ENCODE data around the gene MYO9B. TPM values are rescaled to one million over a fixed set of nuclear protein-coding genes. Genes with fewer than 3 reads are reported as not detected.

Gene MYO9B
- polyA plus RNA-seq, 3 donors, result 5.9 to 366 (median 7.5) TPM

- TF ChIP-seq CTCF (IDR thresholded peaks at IDR 0.05), result no peak
- no peaks in the 10 kb centered on the region for H3K27me3 ChIP-seq (ENCODE audit: control insufficient read depth in 2 of 2, insufficient read depth in 2 of 2, low read length in 2 of 2)
- peaks cover 0 to 36% of the 10 kb centered on the region in 2 donors for H3K36me3 ChIP-seq (replicated peaks in 1 of 2; ENCODE audit: control insufficient read depth in 1 of 2, insufficient read depth in 2 of 2, low read length in 2 of 2)
- Mint-ChIP-seq H3K36me3 (peaks cover 51 to 73% of the 10 kb centered on the region in 2 donors), H3K4me3 (no peak overlapping the region), H3K27me3 (ENCODE audit: low read depth in 3 of 3) (peaks cover 0 to 3% (median 0%) of the 10 kb centered on the region in 3 donors), H3K9me3 (no peaks in the 10 kb centered on the region), H3K4me1 (peaks cover 63% of the 10 kb centered on the region), H3K27ac (peak overlapping the region in 4 of 7 donors; percentile 72 to 98 (median 86))
- no peak overlapping the region for H2AFZ ChIP-seq (ENCODE audit: insufficient read depth, low read depth, low read length, poor library complexity, severe bottlenecking)
- WGBS (ENCODE audit: insufficient coverage), result 100% methylated on average over 2 of the region's 4 CpGs
- no peak for DNase-seq
- H3K4me2 ChIP-seq (replicated peaks; ENCODE audit: extremely low read depth, low read length, poor library complexity, severe bottlenecking), result no peak overlapping the region
- H4K20me1 ChIP-seq (ENCODE audit: insufficient read depth, low read length), result peaks cover 95% of the 10 kb centered on the region
- no peaks in the 10 kb centered on the region for H3K9me3 ChIP-seq (replicated peaks in 1 of 2; ENCODE audit: control insufficient read depth in 1 of 2, insufficient read depth in 1 of 2, low read length in 2 of 2)
- H3K9ac ChIP-seq (ENCODE audit: insufficient read depth, low read length, poor library complexity, severe bottlenecking), result no peak overlapping the region
- H3K4me3 ChIP-seq (replicated peaks in 1 of 3; ENCODE audit: low read depth in 2 of 3, low read length in 3 of 3), result no peak overlapping the region
- intact Hi-C loops (cut with micrococcal nuclease), result no loop called here
- H3K79me2 ChIP-seq (ENCODE audit: insufficient read depth, low read length), result peaks cover 98% of the 10 kb centered on the region
- peak overlapping the region in 1 of 2 donors; percentile 91 for H3K27ac ChIP-seq (ENCODE audit: low read depth in 1 of 2, low read length in 2 of 2)
- H3K4me1 ChIP-seq (ENCODE audit: control insufficient read depth in 1 of 2, insufficient read depth in 2 of 2, low read length in 2 of 2), result peaks cover 34 to 49% of the 10 kb centered on the region in 2 donors
These were observed 4.8 kb downstream of the MYO9B start for GRCh38 chr19:17080440-17080801.

GRCh38 chr19:17081672-17082630 lies 6.4 kb downstream of the MYO9B start:
- WGBS (ENCODE audit: insufficient coverage), result 67% methylated on average over 13 of the region's 20 CpGs
- no peak overlapping the region for H3K4me3 Mint-ChIP-seq
- Histone ChIP-seq H2AFZ (ENCODE audit: insufficient read depth, low read depth, low read length, poor library complexity, severe bottlenecking) (no peak overlapping the region), H3K36me3 (replicated peaks in 1 of 2; ENCODE audit: control insufficient read depth in 1 of 2, insufficient read depth in 2 of 2, low read length in 2 of 2) (peaks cover 10 to 52% of the 10 kb centered on the region in 2 donors), H3K27me3 (ENCODE audit: control insufficient read depth in 2 of 2, insufficient read depth in 2 of 2, low read length in 2 of 2) (no peaks in the 10 kb centered on the region), H3K9me3 (replicated peaks in 1 of 2; ENCODE audit: control insufficient read depth in 1 of 2, insufficient read depth in 1 of 2, low read length in 2 of 2) (no peaks in the 10 kb centered on the region), H3K79me2 (ENCODE audit: insufficient read depth, low read length) (peaks cover 100% of the 10 kb centered on the region), H3K4me1 (ENCODE audit: control insufficient read depth in 1 of 2, insufficient read depth in 2 of 2, low read length in 2 of 2) (peaks cover 29 to 44% of the 10 kb centered on the region in 2 donors), H4K20me1 (ENCODE audit: insufficient read depth, low read length) (peaks cover 98% of the 10 kb centered on the region), H3K9ac (ENCODE audit: insufficient read depth, low read length, poor library complexity, severe bottlenecking) (no peak overlapping the region), H3K4me2 (replicated peaks; ENCODE audit: extremely low read depth, low read length, poor library complexity, severe bottlenecking) (no peak overlapping the region), H3K4me3 (replicated peaks in 1 of 3; ENCODE audit: low read depth in 2 of 3, low read length in 3 of 3) (no peak overlapping the region), H3K27ac (ENCODE audit: low read depth in 1 of 2, low read length in 2 of 2) (peak overlapping the region in 1 of 2 donors; percentile 51)
- TF ChIP-seq CTCF (IDR thresholded peaks at IDR 0.05), result no peak
- H3K27me3 Mint-ChIP-seq (ENCODE audit: low read depth in 3 of 3), result peaks cover 0 to 4% (median 0%) of the 10 kb centered on the region in 3 donors
- H3K4me1 Mint-ChIP-seq, result peaks cover 62% of the 10 kb centered on the region
- no peak for DNase-seq
- H3K36me3 Mint-ChIP-seq, result peaks cover 62 to 86% of the 10 kb centered on the region in 2 donors
- H3K9me3 Mint-ChIP-seq, result peaks cover 0 to 1% (median 0%) of the 10 kb centered on the region in 7 donors
- intact Hi-C loops (cut with micrococcal nuclease), result no loop called here
- H3K27ac Mint-ChIP-seq, result peak overlapping the region in 6 of 7 donors; percentile 11 to 82 (median 63)

Data from CD14-positive monocyte (primary cell).